HS-27A (cell line): Measurements from ENCODE around the gene ZNF473.
"Not testable (repeated sequence)": the region's sequence is repeated elsewhere in the genome, so short reads cannot be mapped to it uniquely, and the experiment has no call there.

Experiments
- DNase-seq: peaks from one replicate; pipeline ENCODE4 v3.0.0-alpha.2; 2012; ENCODE audit warnings: low read depth, missing footprints

Gene ZNF473

DNA sequence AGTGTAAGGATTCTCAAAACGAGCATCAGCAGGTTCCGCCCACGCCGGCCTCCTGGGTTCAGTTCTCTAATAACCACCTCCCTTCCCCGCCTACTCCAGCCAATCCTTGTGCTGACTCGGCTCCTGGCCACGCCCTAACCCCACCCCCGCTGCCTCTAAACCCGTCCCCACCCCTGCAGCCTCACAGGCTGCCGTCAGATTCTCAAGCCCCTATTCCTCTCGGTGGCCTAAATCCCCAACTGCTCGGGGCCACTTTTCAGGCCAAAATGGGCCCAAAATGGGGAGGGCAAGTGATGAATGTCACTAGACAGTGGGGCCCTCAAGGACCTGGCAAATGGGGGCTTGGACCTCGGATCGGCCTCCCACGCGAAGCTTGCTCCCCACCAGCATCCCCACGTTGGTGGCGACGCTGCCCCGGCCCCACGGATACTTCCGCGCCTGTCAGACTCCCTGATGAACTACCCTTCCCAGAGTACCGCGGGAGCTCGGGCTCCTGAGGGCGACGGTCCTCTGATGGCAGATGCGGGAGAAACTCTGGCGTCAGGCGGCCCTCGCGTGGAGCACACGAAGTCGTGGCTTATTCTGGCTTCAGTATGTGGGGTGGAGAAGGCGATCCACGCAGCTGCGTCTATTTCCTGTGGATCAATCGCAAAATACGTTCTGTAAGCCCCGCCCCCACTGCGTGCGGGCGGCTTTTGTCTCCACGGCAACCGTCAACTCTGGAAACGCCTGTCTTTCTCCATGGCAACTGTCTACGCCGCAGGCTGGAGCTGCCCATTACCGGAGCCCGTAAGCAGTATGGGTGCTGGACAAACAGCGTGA, 24.8 kb downstream of the ZNF473 start:
- DNase-seq, result no peak

DNA sequence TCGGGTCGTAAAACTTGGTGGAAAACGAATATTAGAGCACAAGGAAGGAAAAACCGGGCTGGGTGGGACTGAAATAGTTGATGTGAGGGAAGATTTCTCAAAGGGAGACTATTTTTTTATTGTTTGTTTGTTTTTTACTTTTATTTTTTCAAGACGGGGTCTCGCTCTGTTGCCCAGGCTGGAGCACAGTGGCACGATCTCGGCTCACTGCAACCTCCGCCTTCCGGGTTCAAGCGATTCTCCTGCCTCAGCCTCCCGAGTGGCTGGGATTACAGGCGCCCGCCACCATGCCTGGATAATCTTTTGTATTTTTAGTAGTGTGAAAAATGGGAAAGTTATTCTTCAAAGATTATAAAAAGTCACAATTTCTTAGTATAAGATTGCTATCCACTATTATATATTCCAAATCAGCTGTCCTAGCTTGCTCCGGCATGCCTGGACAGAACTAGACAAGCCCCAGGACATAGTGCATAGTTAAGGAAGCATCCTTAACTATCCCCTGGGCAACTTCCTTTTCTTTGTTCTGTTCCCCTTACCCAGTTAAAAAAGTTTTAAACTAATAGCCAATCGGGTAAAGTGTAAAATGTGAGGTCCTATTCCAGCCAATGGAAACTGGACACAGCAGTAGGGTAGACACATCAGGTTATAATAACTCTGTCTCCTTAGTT, 25.6 kb downstream of the ZNF473 start:
- not testable (repeated sequence) for DNase-seq

DNA sequence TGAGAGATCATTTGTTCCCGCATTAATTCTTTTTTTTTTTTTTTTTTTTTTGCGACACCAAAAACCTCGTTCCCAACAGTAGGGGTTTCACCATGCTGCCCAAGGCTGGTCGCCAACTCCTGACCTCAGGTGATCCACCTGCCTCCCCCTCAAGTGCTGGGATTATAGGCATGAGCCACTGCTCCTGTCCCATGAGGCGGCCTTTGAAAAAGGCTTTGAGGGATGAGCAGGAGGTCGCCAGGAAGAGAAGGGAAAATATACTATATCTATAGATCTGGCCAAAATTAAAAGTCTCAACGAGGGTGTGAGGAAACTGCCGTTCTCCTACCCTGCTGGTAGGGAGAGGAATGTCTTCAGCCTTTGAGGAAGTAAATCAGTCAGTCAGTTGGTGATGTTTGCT, 26.2 kb downstream of the ZNF473 start:
- DNase-seq, result no peak

DNA sequence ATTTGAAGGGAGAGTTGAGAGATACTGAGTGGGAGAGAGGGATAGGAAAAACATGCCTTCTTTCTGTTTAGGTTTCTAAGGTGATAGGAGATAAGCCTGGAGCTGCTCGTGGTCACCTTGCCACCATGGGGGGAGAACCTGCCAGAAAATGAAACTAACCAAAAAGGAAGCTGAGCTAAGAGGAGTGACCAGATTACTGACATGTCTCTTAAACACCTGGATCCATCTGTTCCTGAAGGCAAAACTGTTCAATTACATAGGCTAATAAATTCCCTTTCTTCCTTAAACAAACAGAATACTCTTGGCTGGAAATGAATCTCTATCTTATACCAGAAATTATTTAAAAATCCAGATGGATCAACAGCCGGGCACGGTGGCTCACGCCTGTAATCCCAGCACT, 27.3 kb downstream of the ZNF473 start:
- DNase-seq, result no peak

DNA sequence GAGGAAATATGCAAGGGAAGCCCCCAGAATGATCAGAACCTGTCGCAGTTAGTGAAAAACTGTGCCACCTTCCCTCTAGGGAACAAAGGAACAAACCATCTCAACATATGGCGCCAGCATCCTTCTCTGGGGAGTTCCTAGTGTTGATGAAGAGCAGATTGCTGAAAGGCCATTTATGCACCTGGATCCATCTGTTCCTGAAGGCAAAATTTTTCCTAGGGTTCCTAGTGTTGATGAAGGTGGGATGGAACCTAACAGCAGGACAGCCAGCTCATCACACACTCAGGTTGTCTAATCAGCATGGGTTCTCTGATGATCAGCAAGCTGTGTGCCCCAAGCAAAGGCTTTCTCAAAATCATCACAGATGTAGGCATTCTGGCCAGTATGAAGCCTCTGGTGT, 32.6 kb downstream of the ZNF473 start:
- no peak for DNase-seq

DNA sequence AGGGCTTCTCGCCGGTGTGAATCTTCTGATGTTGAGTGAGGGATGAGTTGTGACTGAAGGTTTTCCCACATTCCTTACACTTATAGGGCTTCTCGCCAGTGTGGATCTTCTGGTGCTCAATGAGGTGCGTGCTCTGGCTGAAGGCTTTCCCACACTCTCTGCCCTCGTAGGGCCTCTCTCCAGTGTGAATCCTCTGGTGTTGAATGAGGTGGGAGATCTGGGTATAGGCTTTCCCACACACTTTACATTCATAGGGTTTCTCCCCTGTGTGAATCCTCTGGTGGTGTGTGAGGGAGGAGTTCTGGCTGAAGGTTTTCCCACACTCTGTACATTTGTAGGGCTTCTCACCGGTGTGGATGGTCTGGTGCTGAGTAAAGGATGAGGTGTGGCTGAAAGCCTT, 33.2 kb downstream of the ZNF473 start:
- DNase-seq, result no peak

DNA sequence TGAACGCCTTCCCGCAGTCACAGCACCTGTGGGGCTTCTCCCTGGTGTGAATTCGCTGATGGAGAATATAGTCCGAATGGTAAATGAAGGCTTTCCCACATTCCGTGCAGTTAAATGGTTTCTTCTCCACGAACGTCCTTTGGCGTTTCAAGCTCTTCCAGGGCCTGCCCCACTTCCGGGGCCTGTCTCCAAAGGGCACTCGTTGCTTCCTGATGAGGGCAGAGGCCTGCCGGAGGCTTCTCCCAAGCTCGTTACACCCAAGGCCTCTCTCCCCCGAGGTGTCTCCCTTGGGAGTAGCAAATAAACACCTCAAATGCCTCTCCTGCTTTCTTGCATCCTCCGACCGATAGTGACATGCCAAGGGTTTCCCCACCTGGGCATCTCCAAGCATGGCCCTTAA, 34.3 kb downstream of the ZNF473 start:
- no peak for DNase-seq

DNA sequence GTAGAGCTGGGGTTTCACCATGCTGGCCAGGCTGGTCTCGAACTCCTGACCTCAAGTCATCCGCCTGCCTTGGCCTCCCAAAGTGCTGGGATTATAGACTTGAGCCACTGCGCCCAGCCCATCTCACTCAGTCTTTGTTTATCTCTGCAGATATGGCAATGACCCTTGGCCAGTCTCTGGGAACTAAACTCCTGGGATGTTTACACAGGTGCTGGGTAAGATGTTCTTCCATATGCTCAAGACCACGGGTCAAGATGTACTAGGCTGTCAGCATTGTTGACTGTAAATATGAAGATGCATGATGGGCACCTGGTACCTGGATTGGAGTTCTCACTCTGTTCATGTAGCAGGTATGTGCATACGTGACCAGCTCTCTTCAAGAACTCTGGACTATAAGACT, 35.8 kb downstream of the ZNF473 start:
- DNase-seq, result no peak

DNA sequence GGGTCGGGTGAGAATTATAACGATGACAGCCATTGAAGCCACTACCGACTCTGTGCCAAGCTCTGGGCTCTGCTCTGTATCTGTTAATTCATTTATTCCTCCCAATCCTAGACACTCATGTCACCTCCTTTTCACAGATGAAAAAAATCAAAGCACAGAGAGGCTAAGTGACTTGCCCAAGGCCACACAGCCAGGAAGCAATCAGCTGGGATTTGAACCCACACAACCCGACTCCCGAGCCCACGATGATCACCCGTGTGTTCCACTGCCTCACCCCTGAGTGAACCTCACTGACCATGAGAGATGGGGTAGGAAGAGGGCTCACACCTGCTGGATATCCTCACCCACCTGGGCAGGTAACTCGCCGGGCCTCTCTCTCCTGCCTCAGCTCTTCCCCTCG, 40.1 kb downstream of the ZNF473 start:
- no peak for DNase-seq

DNA sequence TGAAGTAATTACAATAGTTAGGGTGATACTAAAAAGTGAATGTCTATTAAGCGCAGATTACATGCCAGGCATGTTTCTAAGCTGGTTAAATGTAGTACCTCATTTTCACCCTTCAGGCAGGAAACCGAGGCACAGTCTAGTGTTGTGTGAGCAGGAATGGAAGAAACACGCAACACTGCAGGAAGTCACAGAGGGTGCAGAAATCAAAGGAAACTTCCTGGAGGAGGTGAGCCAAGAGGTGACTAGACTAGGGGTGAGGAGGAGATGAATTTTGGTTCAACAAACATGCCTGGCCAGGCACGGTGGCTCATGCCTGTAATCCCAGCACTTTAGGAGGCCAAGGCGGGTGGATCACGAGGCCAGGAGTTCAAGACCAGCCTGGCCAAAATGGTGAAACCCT, 41.8 kb downstream of the ZNF473 start:
- no peak for DNase-seq

DNA sequence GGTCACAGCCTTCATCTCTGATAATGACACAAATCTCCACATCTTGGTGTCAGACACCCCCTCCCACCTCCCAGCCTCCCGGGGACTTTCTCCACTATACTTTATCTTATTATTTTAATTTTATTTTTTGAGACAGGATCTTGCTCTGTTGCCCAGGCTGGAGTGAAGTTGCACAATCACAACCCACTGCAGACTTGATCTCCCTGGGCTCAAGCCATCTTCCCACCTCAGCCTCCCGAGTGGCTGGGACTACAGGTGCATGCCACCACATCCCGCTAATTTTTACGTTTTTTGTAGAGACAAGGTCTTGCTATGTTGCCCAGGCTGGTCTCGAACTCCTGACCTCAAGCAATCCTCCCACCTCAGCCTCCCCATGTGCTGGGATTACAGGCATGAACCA, 42.6 kb downstream of the ZNF473 start:
- DNase-seq, result not testable (repeated sequence)

DNA sequence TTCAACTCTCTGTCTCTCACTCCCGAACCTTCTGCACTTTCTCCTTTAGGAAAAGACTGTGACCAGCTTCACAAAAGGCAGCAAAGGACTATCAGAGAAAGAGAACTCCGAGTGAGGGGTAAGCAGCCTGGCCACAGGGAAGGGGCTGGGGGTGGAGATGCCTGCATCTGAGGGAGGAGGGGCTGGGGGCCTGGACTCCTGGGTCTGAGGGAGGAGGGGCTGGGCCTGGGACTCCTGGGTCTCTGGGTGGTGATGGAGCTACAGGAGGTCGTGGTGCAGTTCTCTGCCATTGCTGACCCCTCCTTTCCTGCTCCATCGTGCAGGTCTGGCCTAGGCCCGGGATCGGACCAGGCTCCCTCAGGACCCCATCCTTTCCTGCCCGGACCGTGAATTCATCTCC, 49.3 kb downstream of the ZNF473 start:
- not testable (repeated sequence) for DNase-seq

DNA sequence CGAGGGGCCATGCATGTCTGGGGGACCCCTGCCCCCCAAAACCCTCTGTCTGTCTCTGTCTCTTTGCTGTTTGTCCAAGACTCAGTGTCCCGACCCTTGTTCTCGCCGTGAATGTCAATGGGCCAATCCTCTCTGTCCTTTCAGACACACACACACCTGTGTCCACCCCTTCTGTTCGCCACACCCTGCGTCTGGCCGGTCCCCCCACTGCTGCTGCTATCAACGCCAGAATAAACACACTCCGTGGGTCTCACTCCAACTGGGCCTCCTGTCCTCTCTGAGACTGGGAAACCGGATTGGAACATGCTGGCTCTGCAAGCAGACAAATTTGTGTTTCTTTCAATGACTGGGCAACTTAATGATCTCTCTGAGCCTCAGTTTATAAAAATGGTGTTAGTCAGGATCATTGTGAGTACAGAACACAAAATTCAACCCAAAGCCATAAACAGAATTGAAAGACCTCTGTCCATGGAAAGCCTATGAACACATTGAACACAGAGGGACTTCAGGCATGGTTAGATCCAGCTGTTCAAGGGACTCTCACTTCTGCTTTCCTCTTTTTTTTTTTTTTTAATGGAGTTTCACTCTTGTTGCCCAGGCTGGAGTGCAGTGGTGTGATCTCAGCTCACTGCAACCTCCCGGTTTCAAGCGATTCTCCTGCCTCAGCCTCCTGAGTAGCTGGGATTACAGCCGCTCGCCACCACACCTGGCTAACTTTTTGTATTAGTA, 50.0 kb downstream of the ZNF473 start:
- DNase-seq, result not testable (repeated sequence)

DNA sequence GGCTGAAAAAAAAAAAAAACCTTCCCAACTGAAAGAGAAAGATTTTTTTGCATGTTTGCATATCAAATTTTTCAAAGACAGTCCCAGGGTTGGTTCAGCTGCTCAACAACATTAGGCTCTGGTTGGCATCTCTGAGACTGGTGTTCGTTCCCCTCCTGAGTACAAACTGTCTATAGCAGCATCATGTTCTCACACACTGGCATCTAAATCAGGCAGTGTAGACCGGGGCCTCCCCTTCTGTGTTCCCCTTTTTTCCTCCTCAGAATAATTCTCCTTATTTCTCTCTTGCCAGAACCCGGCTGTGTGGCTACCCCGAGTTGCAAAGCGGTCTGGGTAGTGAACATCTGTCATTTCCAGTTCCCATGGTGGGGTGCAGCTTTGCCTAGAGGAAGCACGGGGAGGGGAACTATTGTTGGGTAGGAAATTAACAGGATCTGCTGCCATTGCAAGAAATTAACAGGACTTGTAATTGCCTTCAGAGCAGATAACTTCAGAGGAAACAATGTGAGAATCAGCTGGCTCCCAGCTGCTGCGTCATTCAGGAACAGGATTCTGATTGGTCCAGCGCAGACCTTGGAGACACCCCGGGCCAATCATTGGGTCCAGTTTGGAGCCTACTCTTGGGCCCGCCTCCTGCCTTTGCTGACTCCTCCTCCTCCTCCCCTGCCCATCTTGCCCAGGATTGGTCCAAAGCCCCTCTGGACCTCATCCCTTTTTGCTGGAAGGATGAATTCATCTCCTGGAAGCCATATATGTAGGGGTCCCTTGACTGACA, 51.0 kb downstream of the ZNF473 start:
- DNase-seq, result not testable (repeated sequence)

DNA sequence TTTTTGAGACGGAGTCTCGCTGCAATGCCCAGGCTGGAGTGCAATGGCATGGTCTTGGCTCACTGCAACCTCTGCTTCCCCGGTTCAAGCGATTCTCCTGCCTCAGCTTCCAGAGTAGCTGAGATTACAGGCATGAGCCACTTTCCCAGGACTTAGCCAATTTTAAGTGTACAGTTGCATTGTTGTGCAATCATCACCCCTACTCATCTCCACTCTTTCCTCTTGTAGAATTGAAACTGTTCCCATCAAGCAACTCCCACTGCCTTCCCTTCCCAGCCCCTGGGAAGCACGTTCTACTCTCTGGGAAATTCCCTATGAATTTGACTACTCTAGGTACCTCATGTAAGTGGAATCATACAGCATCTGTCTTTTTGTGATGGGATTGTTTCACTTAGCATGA, 53.2 kb downstream of the ZNF473 start:
- not testable (repeated sequence) for DNase-seq

DNA sequence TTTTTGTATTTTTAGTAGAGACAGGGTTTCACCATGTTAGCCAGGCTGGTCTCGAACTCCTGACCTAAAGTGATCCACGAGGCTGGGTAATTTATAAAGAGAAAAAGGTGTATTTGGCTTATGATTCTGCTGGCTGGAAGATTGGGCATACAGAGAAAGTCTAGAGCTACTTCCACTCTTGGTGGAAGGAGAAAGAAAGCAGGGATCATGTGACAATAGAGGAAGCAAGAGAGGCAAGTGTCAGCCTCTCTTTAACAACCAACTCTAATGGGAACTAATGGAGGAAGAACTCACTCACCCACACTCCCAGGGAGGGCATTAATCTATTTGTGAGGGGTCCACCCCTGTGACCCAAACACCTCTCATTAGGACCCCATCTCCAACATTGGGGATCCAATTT, 58.6 kb downstream of the ZNF473 start:
- DNase-seq, result not testable (repeated sequence)

DNA sequence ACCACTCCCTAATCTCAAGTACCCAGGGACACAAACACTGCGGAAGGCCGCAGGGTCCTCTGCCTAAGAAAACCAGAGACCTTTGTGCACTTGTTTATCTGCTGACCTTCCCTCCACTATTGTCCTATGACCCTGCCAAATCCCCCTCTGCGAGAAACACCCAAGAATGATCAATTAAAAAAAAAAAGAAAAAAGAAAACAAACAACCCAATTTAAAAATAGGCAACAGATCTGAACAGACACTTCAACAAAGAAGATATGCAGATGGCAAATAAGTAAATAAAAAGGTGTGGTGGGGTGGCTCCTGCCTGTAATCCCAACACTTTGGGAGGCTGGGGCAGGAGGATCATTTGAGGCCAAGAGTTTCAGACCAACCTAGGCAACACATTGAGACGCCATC, 61.3 kb downstream of the ZNF473 start:
- not testable (repeated sequence) for DNase-seq

DNA sequence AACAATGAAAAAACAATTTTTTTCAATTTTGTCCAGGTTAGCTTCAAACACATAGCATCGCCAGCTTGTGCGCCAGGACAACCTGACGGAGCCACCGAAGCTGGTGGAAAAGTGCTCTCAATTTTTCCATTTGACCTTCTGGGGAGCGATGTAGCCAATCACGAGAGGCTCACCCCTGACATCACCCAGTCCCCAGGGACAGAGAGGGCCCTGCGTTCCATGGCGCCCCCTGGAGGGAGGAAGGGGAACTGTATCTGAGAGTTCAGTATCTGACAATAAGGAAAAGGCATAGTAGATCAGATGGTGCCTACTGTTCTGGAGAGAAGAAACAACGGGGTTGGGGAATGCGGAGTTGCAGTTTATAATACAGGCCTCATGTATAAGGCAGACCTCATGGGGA, 64.9 kb downstream of the ZNF473 start:
- not testable (repeated sequence) for DNase-seq

DNA sequence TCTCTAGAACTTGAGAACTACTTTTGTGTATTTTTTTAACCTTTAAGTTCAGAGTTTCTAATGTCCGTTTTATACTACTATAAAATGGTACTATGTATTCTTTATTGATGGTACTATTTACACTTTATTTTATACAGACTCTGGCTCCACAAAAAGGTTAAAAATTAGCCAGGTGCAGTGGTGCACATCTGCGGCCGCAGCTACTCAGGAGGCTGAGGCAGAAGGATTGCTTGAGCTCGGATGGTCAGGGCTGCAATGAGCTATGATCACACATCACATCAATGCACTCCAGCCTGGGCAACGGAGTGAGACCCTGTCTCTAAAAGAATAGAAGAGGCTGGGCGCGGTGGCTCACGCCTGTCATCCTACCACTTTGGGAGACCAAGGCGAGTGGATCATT, 66.0 kb downstream of the ZNF473 start:
- not testable (repeated sequence) for DNase-seq

DNA sequence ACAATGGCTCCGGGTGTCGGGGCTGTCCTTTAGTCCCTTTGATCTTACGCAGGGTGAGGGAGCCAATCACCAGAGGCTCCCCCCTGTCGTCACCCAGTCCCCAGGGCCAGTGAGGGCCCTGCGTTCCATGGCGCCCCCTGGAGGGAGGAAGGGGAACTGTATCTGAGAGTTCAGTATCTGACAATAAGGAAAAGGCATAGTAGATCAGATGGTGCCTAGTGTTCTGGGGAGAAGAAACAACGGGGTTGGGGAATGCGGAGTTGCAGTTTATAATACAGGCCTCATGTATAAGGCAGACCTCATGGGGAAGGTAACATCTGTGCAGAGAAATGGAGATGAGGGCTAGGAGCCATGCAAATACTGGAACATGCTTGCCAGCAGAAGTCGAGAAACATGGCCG, 66.8 kb downstream of the ZNF473 start:
- not testable (repeated sequence) for DNase-seq

DNA sequence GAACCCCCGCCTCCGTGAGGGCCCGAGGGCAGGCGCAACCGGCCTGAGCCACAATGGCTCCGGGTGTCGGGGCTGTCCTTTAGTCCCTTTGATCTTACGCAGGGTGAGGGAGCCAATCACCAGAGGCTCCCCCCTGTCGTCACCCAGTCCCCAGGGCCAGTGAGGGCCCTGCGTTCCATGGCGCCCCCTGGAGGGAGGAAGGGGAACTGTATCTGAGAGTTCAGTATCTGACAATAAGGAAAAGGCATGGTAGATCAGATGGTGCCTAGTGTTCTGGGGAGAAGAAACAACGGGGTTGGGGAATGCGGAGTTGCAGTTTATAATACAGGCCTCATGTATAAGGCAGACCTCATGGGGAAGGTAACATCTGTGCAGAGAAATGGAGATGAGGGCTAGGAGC, 72.1 kb downstream of the ZNF473 start:
- not testable (repeated sequence) for DNase-seq

DNA sequence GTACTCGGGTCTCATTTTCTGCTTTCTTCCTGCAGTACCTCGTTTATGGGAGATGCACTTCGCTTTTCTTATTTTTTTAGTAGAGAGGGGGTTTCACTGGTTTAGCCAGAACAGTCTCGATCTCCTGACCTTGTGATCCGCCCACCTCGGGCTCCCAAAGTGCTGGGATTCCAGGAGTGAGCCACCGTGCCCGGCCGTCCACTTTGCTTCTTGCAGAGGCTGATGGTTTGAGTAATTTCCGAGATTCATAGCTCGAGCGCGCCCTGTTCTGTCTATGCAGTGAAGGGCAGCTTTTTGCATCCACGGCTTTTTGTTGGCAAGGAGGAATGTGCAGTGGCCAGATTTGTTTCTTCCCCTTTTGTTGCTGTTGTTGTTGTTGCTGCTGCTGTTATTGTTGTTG, 73.1 kb downstream of the ZNF473 start:
- not testable (repeated sequence) for DNase-seq
